OCI-LY3 (cell line): ENCODE data around the gene ANKRD35.

ENCODE experiments used
- EZH2phosphoT487 ChIP-seq: fragments of 200-600 bp; shearing (Covaris generic); IDR thresholded peaks from 2 replicates; pipeline ENCODE4 v1.6.1; 2018; ENCODE audit warnings: antibody characterized with exemption, mixed run types, low read depth
- TF ChIP-seq, protein P1 (sequence below): fragments of 200-600, 300-600 bp; sonication (generic); IDR thresholded peaks from 2 replicates; pipeline ENCODE4 v1.5.1; 2014; ENCODE audit warnings: antibody characterized with exemption, low read length, low read depth

DNA sequence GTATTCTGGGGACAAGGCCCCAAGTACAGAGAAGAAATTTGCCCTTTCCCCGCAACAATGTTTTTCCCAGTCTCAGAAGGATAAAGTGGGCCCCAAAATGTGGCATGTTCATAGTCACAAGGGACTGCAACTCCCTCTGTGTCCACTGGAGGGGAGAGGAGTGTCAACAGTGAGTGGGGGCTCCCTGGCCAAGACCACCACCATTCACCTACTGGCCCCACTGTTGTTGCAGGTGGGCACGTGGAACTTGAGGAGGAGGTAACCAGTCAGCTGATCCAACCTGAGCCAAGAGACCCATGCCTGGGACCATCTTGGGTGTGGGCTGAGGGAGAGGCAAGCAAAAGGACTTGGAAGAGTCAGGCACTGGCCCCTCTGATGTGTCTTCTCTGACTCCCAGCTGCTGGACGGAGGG is 39.5 kb downstream of the ANKRD35 start:
- TF ChIP-seq, protein P1, sequence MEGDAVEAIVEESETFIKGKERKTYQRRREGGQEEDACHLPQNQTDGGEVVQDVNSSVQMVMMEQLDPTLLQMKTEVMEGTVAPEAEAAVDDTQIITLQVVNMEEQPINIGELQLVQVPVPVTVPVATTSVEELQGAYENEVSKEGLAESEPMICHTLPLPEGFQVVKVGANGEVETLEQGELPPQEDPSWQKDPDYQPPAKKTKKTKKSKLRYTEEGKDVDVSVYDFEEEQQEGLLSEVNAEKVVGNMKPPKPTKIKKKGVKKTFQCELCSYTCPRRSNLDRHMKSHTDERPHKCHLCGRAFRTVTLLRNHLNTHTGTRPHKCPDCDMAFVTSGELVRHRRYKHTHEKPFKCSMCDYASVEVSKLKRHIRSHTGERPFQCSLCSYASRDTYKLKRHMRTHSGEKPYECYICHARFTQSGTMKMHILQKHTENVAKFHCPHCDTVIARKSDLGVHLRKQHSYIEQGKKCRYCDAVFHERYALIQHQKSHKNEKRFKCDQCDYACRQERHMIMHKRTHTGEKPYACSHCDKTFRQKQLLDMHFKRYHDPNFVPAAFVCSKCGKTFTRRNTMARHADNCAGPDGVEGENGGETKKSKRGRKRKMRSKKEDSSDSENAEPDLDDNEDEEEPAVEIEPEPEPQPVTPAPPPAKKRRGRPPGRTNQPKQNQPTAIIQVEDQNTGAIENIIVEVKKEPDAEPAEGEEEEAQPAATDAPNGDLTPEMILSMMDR: peak; percentile 83
- TF ChIP-seq EZH2phosphoT487: no peak
